ENCODE data around the gene MPHOSPH9.
A peak's percentile ranks its signal among the peaks of the same experiment; 100 is the strongest.

The MPHOSPH9 gene

DNA sequence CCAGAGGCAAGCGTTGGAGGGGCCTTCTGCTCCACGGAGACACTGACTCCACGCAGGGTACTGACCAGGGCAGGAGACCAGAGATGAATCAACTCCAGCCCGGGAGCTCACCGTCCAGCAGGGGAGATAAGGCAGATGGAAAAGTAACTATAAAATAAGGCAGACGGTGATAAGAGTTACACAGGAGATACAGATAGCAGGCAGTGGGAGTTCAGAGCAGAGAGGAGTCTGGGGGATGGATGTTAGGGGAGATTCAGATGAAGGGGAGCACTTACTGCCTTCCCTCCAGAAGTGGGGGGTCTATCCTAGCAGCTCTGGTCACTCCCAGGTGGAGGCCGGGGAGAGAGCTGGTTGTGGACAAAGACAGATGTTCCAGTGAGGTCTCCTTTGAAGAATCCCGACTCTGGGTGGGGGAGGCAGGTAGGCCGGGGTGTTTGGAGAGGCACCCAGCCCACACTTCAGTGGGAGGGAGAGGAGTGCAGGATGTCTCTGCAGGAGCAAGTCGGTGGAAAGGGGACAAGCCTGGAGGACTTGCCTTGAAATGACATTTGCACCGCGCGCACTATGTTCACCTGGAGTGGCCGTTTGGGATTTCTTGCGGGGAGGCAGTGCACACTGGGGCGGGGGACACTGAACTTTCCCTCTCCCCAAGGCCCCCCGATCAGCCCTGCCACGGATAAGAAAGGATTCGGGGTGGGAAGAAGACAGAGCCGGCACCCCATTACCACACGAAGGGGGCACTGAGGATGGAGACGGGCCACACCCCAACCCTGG, 83.3 kb downstream of the MPHOSPH9 start:
- no peak for DNase-seq

- no peak for DNase-seq
Measured at GRCh38 chr12:123149088-123149487, 83.9 kb downstream of the MPHOSPH9 start.

DNA sequence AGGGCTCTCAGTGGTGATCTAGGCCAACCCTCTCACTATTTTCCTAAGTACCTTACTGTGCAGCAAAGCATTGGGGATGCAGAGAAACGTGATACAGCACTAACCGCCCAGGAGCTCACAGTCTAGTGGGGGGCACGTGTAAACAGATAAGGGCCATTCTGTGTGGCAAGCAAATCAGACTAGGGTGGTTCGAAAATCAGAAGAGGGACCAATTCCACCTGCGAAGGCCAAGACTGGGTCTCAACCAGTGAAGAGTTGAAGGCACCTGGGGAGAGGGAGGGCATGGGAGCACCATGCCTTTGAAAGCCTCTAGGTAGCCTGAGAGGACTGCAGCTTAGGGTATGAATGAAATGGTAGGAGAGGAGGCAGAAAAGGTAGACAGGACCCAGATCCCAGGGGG, 84.3 kb downstream of the MPHOSPH9 start:
- no peak for DNase-seq

DNA sequence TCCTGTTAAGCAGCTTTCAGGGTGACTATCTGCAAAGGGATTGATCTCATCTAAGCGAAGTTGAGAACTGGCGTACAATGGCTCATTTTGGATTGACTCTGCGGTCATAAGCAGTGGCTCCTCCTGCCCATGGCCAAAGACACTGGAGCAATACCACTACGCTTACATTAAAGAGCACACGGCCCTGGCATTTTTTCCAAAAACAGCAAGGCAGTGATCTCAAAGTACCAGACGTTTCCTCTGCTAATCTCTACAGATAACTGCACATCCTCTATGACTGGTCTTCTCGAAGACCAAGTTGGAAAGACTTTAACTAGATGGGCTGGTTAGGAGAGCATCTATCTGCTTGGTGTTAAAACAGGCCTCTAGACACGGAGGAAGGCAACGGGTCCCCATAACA, 84.7 kb downstream of the MPHOSPH9 start:
- no peak for DNase-seq

DNA sequence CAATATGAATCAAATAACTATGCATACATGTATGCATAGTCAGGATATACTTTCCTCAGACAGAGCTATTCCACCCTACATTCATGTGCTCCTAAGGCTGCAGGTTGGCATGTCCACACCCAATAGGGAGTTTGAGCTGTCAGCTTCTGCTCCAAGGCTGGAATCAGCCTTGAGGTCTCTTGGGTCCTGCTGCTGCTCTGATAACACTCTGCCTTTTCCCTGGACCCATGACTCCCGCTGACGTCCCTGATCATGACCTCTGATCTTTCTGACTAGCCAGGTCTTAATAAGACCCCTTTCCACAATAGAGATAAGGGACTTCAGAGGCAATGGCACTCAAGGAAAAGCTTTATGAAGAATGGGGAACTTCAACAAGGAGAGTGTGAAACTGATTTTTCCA, 87.7 kb downstream of the MPHOSPH9 start:
- no peak for DNase-seq

DNA sequence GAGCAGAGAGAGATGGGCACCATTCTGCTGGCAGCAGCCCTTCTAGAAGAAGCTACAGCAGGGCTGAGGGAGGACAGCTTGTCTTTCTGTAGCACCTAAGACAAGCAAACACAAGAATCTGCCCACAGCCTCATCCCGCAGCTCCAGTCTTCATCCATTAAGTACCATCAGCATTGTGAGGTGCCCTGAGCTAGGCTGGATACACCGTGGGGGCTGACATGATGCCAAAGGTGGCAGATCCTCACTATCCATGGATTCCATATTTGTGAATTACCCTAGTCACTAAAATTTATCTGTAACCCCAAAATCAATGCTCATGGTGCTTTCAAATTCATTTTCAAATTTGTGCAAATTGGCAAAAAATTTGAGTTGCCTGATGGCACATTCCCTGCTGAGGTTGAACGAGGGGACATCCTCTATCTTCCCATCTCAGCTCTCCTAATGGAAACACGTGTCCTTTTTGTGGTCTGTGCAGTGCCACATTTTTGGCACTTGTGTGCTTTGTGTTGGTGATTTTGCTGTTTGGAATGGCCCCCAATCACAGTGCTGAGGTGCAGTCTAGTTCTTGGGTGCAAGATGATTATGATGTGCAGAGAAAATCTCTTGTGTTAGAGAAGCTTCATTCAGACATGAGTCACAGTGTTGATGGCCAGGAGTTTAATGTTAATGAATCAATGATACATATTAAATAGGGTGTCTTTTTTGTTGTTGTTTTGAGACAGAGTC, 89.0 kb downstream of the MPHOSPH9 start:
- no peak for DNase-seq

GRCh38 chr12:123142921-123143735, 89.8 kb downstream of the MPHOSPH9 start:
- no peak for DNase-seq

DNA sequence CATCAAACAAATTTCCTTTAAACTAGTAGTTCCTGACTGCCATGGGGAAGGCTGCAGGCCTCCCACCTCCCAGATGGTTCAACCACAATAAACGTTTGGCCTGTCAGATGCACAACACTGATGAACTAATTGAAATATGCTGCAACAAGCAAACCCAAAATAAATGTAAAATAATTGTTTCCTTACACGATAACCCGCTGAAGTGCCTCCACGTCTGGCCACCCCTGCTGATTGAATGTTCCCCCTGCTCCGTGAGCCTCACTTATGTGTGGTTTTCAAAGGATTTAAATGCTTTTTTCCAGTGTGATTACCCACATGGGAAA, 90.5 kb downstream of the MPHOSPH9 start:
- no peak for DNase-seq

DNA sequence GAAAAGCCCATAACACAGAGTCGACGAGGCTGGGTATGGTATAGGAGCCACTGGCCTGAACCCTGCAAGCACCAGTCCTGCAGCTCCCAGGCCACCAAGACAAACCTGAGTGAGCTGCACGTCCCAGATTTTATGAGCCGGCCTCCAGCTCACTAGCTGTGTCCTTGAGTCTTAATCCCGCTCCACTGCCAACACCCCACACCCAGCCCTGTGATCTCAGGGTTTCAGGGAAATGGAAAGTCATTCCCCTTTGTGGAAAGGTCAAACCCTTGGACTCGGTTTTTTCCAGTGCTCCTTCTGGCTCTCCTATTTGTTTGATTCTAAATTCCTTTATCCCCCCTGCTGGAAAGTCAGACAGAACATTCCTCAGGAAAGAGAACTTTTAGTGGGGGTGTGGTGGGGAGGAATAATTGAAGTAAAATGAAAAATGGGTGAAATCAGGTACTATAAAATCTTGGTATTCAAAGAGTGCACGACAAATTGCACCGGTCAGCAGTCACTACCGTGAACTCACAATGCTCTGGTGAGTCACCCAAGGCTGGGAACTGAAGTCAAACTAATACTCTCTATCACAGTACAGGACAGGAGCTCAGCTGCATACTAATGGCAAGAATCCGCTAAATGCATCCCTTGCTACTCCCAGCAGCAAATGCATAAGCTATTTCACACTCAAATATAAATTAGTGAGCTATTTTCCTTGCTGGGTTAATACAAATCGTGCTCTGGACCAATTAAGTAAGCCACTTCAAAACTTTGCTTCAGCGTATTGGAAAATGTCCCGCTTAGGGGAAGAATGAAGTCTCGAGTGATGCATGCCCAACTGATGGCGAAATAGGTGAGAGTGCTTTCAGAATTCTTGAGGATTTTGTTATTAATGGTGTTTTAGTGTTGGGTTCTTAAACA, 91.1 kb downstream of the MPHOSPH9 start:
- DNase-seq: no peak

- DNase-seq: no peak
Measured at GRCh38 chr12:123140676-123141614, 92.0 kb downstream of the MPHOSPH9 start.

GRCh38 chr12:123139926-123140675, 92.8 kb downstream of the MPHOSPH9 start:
- no peak for DNase-seq

DNA sequence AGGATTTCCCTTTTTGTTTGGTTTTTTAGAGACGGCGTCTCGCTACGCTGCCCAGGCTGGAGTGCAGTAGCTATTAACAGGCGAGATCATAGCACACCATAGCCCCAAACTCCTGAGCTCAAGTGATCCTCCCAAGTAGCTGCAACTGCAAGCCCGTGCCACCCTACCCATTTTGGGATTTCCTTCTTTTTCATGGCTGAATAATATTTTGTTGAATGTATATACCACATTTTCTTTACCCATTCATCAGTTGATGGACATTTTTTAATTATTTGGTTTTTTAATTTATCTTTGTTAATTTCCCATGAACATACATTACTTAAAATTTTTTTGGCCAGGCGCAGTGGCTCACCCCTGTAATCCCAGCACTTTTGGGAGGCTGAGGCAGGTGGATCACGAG, 97.3 kb downstream of the MPHOSPH9 start:
- no peak for DNase-seq

DNA sequence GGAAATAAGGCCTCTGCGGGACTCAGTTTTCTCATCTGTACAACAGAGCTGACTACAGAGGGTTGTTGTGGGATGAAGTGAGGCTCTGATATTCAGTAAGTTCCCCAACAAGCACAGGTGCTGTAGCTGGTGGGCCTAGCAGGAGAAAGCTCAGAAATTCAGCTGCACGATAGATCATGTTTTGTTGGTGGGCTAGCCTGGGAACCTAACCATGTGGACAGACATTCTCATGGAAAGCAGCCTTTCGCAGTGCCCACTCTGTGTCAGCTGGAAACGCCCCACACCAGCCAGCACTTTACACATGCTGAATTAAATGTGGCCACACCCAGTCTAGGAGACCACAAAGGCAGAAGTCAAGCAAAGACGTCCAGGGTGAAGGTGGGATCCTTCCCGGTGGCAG, 98.1 kb downstream of the MPHOSPH9 start:
- DNase-seq: no peak

DNA sequence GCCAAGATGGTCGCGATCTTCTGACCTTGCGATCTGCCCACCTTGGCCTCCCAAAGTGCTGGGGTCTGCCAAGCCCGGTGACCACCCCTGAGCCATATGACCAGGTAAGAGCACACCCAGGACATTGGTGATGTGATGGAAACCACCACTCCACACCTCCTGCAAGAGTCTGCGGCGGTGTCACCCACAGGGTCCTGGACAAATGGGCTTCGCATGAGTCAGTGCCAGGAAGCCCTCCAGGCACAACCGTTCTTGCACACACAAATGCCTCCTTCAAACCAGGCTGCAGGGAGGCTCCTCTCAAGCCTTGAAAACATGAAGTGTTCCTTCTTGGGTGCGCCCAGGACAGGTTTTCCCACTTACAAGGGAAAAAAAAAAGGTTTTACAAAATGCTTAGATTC, 98.7 kb downstream of the MPHOSPH9 start:
- no peak for DNase-seq

DNA sequence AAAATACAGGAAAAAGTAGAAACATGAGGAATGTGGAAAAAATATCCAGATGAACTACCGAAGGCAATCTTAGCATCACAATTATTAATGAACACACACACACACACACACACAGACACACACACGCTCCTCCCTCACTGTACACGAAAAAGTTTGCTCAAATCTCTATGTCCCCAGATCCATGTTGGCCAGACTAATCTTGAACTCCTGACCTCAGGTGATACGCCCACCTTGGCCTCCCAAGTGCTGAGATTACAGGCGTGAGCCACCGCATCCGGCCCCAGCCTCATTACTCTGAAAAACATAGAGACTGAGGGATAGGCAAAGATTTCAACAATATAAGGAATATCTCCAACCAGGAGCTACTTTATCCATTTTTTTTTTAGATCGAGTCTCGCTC, 99.2 kb downstream of the MPHOSPH9 start:
- no peak for DNase-seq

GRCh38 chr12:123132951-123133619, 99.9 kb downstream of the MPHOSPH9 start:
- no peak for DNase-seq

- DNase-seq: peak; percentile 74
Measured at GRCh38 chr12:123131879-123132402, 101.0 kb downstream of the MPHOSPH9 start.

- no peak for DNase-seq
Measured at GRCh38 chr12:123131291-123131832, 101.6 kb downstream of the MPHOSPH9 start.

- DNase-seq: no peak
Measured at GRCh38 chr12:123129621-123130020, 103.3 kb downstream of the MPHOSPH9 start.

GRCh38 chr12:123127182-123127495, 105.8 kb downstream of the MPHOSPH9 start:
- DNase-seq: no peak

Measured in activated effector memory CD4-positive, alpha-beta T cell treated with anti-CD3 and anti-CD28 coated beads, Interleukin-2, amount 50 U/mL, for 16 hours (primary cell).